A673 (cell line): ENCODE measurements around the gene DLL1. TPM values are rescaled to one million over a fixed set of nuclear protein-coding genes. Genes with fewer than 3 reads are reported as not detected.

ENCODE experiments used
- BruUV-seq: library from RNA; stranded (reverse); fragments of 400-500 nt; replicated peaks from 2 replicates; lab custom pipeline; 2021; lab: Mats Ljungman, UMichigan
- CTCF ChIA-PET: fragments of 300-600 bp; sonication (Branson Sonifier 250); formaldehyde crosslinking; loops from one replicate; lab custom pipeline; 2022; ENCODE audit warnings: antibody characterized with exemption; lab: Charles Lee
- POLR2A ChIA-PET: fragments of 300-600 bp; sonication (Branson Sonifier 250); formaldehyde crosslinking; loops from one replicate; lab custom pipeline; 2022; ENCODE audit warnings: antibody characterized with exemption; ENCODE audit not compliant: low non-redundant PET; lab: Charles Lee
- DNase-seq: peaks from one replicate; pipeline ENCODE4 v3.0.0-alpha.2; 2015; ENCODE audit warnings: low spot score
- H3K27ac ChIP-seq: fragments of 200-600 bp; sonication (generic); 2 replicates; pipeline ENCODE4 v1.5.1; 2016; ENCODE audit warnings: mixed run types, low read depth, mild to moderate bottlenecking, mixed read lengths, antibody characterized with exemption, low read length; ENCODE audit not compliant: poor library complexity, severe bottlenecking
- H3K27me3 ChIP-seq: fragments of 200-600 bp; sonication (generic); replicated peaks from 2 replicates; pipeline ENCODE4 v1.6.1; 2017; ENCODE audit warnings: mixed run types, low read depth, mild to moderate bottlenecking, mixed read lengths, antibody characterized with exemption, low read length; ENCODE audit not compliant: insufficient read depth, poor library complexity
- H3K36me3 ChIP-seq: fragments of 200-600 bp; sonication (generic); 2 replicates; pipeline ENCODE4 v1.6.1; 2016; ENCODE audit warnings: mixed run types, mild to moderate bottlenecking, mixed read lengths, antibody characterized with exemption, low read length; ENCODE audit not compliant: insufficient read depth, poor library complexity, severe bottlenecking
- H3K4me1 ChIP-seq: fragments of 200-600 bp; sonication (generic); 2 replicates; pipeline ENCODE4 v1.6.1; 2017; ENCODE audit warnings: mixed run types, mild to moderate bottlenecking, mixed read lengths, antibody characterized with exemption, low read length; ENCODE audit not compliant: insufficient read depth, poor library complexity, severe bottlenecking
- H3K4me3 ChIP-seq: fragments of 200-600 bp; sonication (generic); 2 replicates; pipeline ENCODE4 v1.5.1; 2016; ENCODE audit warnings: low read depth, mixed run types, mild to moderate bottlenecking, mixed read lengths, low read length; ENCODE audit not compliant: poor library complexity, severe bottlenecking
- H3K9me3 ChIP-seq: fragments of 200-600 bp; sonication (generic); 2 replicates; pipeline ENCODE4 v1.6.1; 2016; ENCODE audit warnings: mixed run types, low read depth, mild to moderate bottlenecking, mixed read lengths, antibody characterized with exemption, low read length; ENCODE audit not compliant: poor library complexity, severe bottlenecking
- CTCF ChIP-seq: fragments of 300-800, 200-600 bp; sonication (generic); conservative IDR thresholded peaks from 2 replicates; pipeline ENCODE4 v1.5.1; 2017; ENCODE audit warnings: low read depth, mild to moderate bottlenecking, antibody characterized with exemption, low read length, moderate library complexity, mixed read lengths
- EZH2 ChIP-seq: fragments of 200-600 bp; sonication (generic); IDR thresholded peaks from 2 replicates; pipeline ENCODE4 v1.6.1; 2017; ENCODE audit warnings: borderline replicate concordance, low read depth, mild to moderate bottlenecking, mixed read lengths, antibody characterized with exemption, low read length; ENCODE audit not compliant: poor library complexity, severe bottlenecking
- intact Hi-C: fragments of 100-400 bp; cut with micrococcal nuclease; formaldehyde crosslinking; loops from one replicate; pipeline ENCODE4 v1.10.0; 2022; ENCODE audit not compliant: unreplicated experiment
- total RNA-seq: library from RNA; stranded (reverse); gene quantifications from 2 replicates; pipeline ENCODE4 v1.2.3, GENCODE V29; 2021

Gene DLL1
- total RNA-seq, 1 experiment from 2014 or later = 1.2 TPM

- no peak overlapping the region for H3K4me3 ChIP-seq
- H3K27ac ChIP-seq = no peak overlapping the region
- no peaks in the 10 kb centered on the region for H3K36me3 ChIP-seq
- POLR2A ChIA-PET = no interaction called here
- no peaks in the 10 kb centered on the region for H3K4me1 ChIP-seq
- no peaks in the 10 kb centered on the region for H3K9me3 ChIP-seq
- CTCF ChIA-PET = no interaction called here
- no peak for DNase-seq
- intact Hi-C loops = no loop called here
- no TSS peak for BruUV-seq
- TF ChIP-seq EZH2 (no peak), CTCF (no peak)
- no peaks in the 10 kb centered on the region for H3K27me3 ChIP-seq
Observed at GRCh38 chr6:170245475-170245992, 45.3 kb downstream of the DLL1 start.

- H3K36me3 ChIP-seq = no peaks in the 10 kb centered on the region
- CTCF ChIA-PET = no interaction called here
- TF ChIP-seq CTCF (no peak), EZH2 (no peak)
- POLR2A ChIA-PET = no interaction called here
- no peaks in the 10 kb centered on the region for H3K4me1 ChIP-seq
- no peaks in the 10 kb centered on the region for H3K27me3 ChIP-seq
- intact Hi-C loops = no loop called here
- no peak for DNase-seq
- H3K4me3 ChIP-seq = no peak overlapping the region
- BruUV-seq = no TSS peak
- no peaks in the 10 kb centered on the region for H3K9me3 ChIP-seq
- H3K27ac ChIP-seq = no peak overlapping the region
Observed at GRCh38 chr6:170244721-170245474, 46.0 kb downstream of the DLL1 start.

- CTCF ChIA-PET = no interaction called here
- no peaks in the 10 kb centered on the region for H3K4me1 ChIP-seq
Observed at GRCh38 chr6:170243791-170244291, 47.0 kb downstream of the DLL1 start.

More at GRCh38 chr6:170243791-170244291, 47.0 kb downstream of the DLL1 start:
- TF ChIP-seq CTCF = no peak
- no peak for TF ChIP-seq EZH2
- H3K27me3 ChIP-seq = no peaks in the 10 kb centered on the region
- no peaks in the 10 kb centered on the region for H3K36me3 ChIP-seq
- no peaks in the 10 kb centered on the region for H3K9me3 ChIP-seq
- DNase-seq = no peak
- H3K27ac ChIP-seq = no peak overlapping the region
- BruUV-seq = no TSS peak
- intact Hi-C loops = no loop called here
- POLR2A ChIA-PET = no interaction called here
- no peak overlapping the region for H3K4me3 ChIP-seq
